Vein endothelial cell (primary cell): ENCODE measurements around the gene ESYT3. TPM values are rescaled to one million over a fixed set of nuclear protein-coding genes. Genes with fewer than 3 reads are reported as not detected.

ENCODE experiments used
- total RNA-seq: library from RNA; depleted of rRNA; stranded (reverse); fragments of >200 nt; gene quantifications from 2 replicates; pipeline ENCODE4 v1.2.3, GENCODE V29; 2012

ESYT3 gene, protein sequence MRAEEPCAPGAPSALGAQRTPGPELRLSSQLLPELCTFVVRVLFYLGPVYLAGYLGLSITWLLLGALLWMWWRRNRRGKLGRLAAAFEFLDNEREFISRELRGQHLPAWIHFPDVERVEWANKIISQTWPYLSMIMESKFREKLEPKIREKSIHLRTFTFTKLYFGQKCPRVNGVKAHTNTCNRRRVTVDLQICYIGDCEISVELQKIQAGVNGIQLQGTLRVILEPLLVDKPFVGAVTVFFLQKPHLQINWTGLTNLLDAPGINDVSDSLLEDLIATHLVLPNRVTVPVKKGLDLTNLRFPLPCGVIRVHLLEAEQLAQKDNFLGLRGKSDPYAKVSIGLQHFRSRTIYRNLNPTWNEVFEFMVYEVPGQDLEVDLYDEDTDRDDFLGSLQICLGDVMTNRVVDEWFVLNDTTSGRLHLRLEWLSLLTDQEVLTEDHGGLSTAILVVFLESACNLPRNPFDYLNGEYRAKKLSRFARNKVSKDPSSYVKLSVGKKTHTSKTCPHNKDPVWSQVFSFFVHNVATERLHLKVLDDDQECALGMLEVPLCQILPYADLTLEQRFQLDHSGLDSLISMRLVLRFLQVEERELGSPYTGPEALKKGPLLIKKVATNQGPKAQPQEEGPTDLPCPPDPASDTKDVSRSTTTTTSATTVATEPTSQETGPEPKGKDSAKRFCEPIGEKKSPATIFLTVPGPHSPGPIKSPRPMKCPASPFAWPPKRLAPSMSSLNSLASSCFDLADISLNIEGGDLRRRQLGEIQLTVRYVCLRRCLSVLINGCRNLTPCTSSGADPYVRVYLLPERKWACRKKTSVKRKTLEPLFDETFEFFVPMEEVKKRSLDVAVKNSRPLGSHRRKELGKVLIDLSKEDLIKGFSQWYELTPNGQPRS
- total RNA-seq = not detected in 2 replicates

GRCh38 chr3:138434276-138434874, at the start of gene ESYT3:
TSS of gene ESYT3 (plus strand) at chr3:138434616. CDS start at chr3:138434799, 183 bp downstream.

Other genes with a start within 250 kb of the ESYT3 start
- 55.0 and 60.1 TPM in 2 replicates for gene ARMC8, start 247.3 kb upstream of the ESYT3 start, total RNA-seq
- gene NME9, start 104.8 kb upstream of the ESYT3 start, total RNA-seq = 0.65 TPM in 1 of 2 replicates, not detected in the other
- gene MRAS, start 86.0 kb upstream of the ESYT3 start, total RNA-seq = 7.5 and 14.7 TPM in 2 replicates
- gene CEP70, start 159.6 kb downstream of the ESYT3 start, total RNA-seq = 14.9 and 18.3 TPM in 2 replicates
- 5.6 and 7.2 TPM in 2 replicates for gene FAIM, start 174.2 kb downstream of the ESYT3 start, total RNA-seq